ENCODE results near the gene TNFSF11. TPM values are rescaled to one million over a fixed set of nuclear protein-coding genes. Genes with fewer than 3 reads are reported as not detected.

TNFSF11 gene
- total and polyA plus RNA-seq, 4 donors = 0.25 to 1.3 (median 0.25) TPM

DNA sequence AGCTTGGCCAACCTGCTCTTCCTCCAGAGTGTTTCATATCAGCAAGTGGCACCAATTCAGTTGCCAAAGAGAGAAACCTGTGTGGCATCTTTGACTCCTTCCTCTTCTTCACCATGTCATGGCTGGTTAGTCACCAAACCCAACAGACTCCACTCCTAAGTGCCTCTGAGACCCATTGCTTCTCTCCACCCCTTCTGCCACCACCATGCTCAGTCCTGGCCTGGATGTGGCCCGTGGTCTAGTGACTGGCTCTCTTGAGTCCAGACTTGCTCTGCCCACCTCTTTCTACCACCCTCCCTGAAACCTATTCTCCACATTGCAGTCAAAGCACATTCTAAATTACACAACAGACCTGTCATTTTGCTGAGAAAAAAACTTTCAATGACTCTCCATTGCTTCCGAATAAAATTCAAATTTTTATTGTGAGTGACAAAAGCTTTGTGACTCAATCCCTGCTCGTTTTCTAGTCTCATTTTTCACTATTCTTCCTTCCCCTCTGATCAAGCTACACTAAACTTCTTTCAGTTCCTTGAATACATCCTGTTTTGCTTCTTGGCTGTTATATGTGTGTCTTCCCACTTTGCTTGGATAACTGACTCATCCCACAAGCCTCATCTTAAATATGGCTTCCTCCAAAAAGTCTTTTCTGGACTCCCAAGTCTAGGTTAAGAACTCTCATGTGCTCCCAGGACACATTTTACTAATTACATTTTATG lies 12.0 kb upstream of the TNFSF11 start:
- Histone ChIP-seq H3K27me3 (ENCODE audit: control insufficient read depth in 4 of 4, insufficient read depth in 4 of 4, low read length in 3 of 4) (no peaks in the 10 kb centered on the region), H3K36me3 (ENCODE audit: control insufficient read depth in 4 of 4, insufficient read depth in 3 of 4, low read depth in 1 of 4, low read length in 3 of 4) (no peaks in the 10 kb centered on the region), H3K4me3 (ENCODE audit: low read depth in 1 of 3, low read length in 3 of 3) (no peak overlapping the region), H3K9ac (ENCODE audit: low read depth in 1 of 2, low read length in 2 of 2) (no peak overlapping the region), H3K4me1 (ENCODE audit: control insufficient read depth in 4 of 4, insufficient read depth in 4 of 4, low read length in 3 of 4) (no peaks in the 10 kb centered on the region), H3K9me3 (ENCODE audit: control insufficient read depth in 4 of 4, low read length in 3 of 4) (peaks cover 0 to 3% (median 0%) of the 10 kb centered on the region in 4 donors), H3K27ac (ENCODE audit: low read depth in 1 of 2, low read length in 2 of 2) (no peak overlapping the region)
- TF ChIP-seq TAF1 (conservative IDR thresholded peaks at IDR 0.05) (no peak), JUND (IDR thresholded peaks at IDR 0.05) (no peak), GABPA (IDR thresholded peaks at IDR 0.05 in 1 of 2, conservative IDR thresholded peaks at IDR 0.05 in 1 of 2) (no peak), FOXA2 (IDR thresholded peaks at IDR 0.05) (no peak), FOXA1 (IDR thresholded peaks at IDR 0.05) (no peak), EGR1 (IDR thresholded peaks at IDR 0.05; ENCODE audit: low read depth in 2 of 2) (no peak), HNF4G (IDR thresholded peaks at IDR 0.05) (no peak), NR2F2 (IDR thresholded peaks at IDR 0.05) (no peak), HNF4A (conservative IDR thresholded peaks at IDR 0.05) (no peak)
- TF ChIP-seq, protein P1, sequence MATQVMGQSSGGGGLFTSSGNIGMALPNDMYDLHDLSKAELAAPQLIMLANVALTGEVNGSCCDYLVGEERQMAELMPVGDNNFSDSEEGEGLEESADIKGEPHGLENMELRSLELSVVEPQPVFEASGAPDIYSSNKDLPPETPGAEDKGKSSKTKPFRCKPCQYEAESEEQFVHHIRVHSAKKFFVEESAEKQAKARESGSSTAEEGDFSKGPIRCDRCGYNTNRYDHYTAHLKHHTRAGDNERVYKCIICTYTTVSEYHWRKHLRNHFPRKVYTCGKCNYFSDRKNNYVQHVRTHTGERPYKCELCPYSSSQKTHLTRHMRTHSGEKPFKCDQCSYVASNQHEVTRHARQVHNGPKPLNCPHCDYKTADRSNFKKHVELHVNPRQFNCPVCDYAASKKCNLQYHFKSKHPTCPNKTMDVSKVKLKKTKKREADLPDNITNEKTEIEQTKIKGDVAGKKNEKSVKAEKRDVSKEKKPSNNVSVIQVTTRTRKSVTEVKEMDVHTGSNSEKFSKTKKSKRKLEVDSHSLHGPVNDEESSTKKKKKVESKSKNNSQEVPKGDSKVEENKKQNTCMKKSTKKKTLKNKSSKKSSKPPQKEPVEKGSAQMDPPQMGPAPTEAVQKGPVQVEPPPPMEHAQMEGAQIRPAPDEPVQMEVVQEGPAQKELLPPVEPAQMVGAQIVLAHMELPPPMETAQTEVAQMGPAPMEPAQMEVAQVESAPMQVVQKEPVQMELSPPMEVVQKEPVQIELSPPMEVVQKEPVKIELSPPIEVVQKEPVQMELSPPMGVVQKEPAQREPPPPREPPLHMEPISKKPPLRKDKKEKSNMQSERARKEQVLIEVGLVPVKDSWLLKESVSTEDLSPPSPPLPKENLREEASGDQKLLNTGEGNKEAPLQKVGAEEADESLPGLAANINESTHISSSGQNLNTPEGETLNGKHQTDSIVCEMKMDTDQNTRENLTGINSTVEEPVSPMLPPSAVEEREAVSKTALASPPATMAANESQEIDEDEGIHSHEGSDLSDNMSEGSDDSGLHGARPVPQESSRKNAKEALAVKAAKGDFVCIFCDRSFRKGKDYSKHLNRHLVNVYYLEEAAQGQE (IDR thresholded peaks at IDR 0.05) = no peak
- TF ChIP-seq, protein P2, sequence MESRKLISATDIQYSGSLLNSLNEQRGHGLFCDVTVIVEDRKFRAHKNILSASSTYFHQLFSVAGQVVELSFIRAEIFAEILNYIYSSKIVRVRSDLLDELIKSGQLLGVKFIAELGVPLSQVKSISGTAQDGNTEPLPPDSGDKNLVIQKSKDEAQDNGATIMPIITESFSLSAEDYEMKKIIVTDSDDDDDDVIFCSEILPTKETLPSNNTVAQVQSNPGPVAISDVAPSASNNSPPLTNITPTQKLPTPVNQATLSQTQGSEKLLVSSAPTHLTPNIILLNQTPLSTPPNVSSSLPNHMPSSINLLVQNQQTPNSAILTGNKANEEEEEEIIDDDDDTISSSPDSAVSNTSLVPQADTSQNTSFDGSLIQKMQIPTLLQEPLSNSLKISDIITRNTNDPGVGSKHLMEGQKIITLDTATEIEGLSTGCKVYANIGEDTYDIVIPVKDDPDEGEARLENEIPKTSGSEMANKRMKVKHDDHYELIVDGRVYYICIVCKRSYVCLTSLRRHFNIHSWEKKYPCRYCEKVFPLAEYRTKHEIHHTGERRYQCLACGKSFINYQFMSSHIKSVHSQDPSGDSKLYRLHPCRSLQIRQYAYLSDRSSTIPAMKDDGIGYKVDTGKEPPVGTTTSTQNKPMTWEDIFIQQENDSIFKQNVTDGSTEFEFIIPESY (IDR thresholded peaks at IDR 0.05) = no peak
- TF ChIP-seq, protein P3, sequence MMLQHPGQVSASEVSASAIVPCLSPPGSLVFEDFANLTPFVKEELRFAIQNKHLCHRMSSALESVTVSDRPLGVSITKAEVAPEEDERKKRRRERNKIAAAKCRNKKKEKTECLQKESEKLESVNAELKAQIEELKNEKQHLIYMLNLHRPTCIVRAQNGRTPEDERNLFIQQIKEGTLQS (IDR thresholded peaks at IDR 0.05) = no peak
- TF ChIP-seq, protein P4, sequence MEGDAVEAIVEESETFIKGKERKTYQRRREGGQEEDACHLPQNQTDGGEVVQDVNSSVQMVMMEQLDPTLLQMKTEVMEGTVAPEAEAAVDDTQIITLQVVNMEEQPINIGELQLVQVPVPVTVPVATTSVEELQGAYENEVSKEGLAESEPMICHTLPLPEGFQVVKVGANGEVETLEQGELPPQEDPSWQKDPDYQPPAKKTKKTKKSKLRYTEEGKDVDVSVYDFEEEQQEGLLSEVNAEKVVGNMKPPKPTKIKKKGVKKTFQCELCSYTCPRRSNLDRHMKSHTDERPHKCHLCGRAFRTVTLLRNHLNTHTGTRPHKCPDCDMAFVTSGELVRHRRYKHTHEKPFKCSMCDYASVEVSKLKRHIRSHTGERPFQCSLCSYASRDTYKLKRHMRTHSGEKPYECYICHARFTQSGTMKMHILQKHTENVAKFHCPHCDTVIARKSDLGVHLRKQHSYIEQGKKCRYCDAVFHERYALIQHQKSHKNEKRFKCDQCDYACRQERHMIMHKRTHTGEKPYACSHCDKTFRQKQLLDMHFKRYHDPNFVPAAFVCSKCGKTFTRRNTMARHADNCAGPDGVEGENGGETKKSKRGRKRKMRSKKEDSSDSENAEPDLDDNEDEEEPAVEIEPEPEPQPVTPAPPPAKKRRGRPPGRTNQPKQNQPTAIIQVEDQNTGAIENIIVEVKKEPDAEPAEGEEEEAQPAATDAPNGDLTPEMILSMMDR (IDR thresholded peaks at IDR 0.05; ENCODE audit: low read depth, low read length, missing input control) = no peak
- TF ChIP-seq, protein P5, sequence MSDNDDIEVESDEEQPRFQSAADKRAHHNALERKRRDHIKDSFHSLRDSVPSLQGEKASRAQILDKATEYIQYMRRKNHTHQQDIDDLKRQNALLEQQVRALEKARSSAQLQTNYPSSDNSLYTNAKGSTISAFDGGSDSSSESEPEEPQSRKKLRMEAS (IDR thresholded peaks at IDR 0.05) = no peak
- DNase-seq (ENCODE audit: low spot score) = no peak
- WGBS = 63% methylated on average over 3 of the region's 3 CpGs

DNA sequence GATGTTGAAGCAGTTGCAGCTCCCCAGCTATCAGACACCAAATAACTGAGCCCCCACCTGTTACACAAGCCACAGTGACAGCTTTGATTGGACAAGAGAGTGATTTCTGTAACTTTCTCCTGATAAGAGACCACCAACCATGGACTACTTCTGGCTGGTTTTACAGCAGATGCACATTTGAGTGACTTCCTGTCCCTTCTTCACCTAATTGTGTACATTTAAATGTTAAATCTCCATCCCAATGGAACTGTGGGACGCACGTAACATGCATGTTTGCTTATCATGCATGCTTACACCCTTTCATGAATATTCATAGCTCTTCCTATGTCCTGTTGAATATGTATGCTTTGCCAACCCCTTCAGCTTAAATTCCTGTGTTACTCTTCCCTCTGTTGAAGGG lies 6.0 kb upstream of the TNFSF11 start:
- no peak overlapping the region for H3K27ac ChIP-seq (ENCODE audit: low read depth in 1 of 2, low read length in 2 of 2)
- no peaks in the 10 kb centered on the region for H3K36me3 ChIP-seq (ENCODE audit: control insufficient read depth in 4 of 4, insufficient read depth in 3 of 4, low read depth in 1 of 4, low read length in 3 of 4)
- TF ChIP-seq YY1 (IDR thresholded peaks at IDR 0.05) (no peak), TAF1 (conservative IDR thresholded peaks at IDR 0.05) (no peak), RXRA (IDR thresholded peaks at IDR 0.05) (no peak), FOXA1 (IDR thresholded peaks at IDR 0.05) (no peak), SP1 (IDR thresholded peaks at IDR 0.05) (no peak), RAD21 (IDR thresholded peaks at IDR 0.05) (no peak), NR2F2 (IDR thresholded peaks at IDR 0.05) (no peak), HNF4A (conservative IDR thresholded peaks at IDR 0.05) (no peak)
- TF ChIP-seq, protein P3 (IDR thresholded peaks at IDR 0.05) = no peak
- TF ChIP-seq, protein P4 (IDR thresholded peaks at IDR 0.05; ENCODE audit: low read depth, low read length, missing input control) = no peak
- TF ChIP-seq, protein P2 (IDR thresholded peaks at IDR 0.05) = no peak
- H3K9me3 ChIP-seq (ENCODE audit: control insufficient read depth in 4 of 4, low read length in 3 of 4) = peaks cover 0 to 5% (median 0%) of the 10 kb centered on the region in 4 donors
- whole genome bisulfite sequencing = 81% methylated on average over 2 of the region's 2 CpGs
- H3K4me1 ChIP-seq (ENCODE audit: control insufficient read depth in 4 of 4, insufficient read depth in 4 of 4, low read length in 3 of 4) = peaks cover 0 to 2% (median 0%) of the 10 kb centered on the region in 4 donors
- no peak overlapping the region for H3K4me3 ChIP-seq (ENCODE audit: low read depth in 1 of 3, low read length in 3 of 3)
- no peaks in the 10 kb centered on the region for H3K27me3 ChIP-seq (ENCODE audit: control insufficient read depth in 4 of 4, insufficient read depth in 4 of 4, low read length in 3 of 4)
- no peak for DNase-seq (ENCODE audit: low spot score)
- H3K9ac ChIP-seq (ENCODE audit: low read depth in 1 of 2, low read length in 2 of 2) = no peak overlapping the region
